Colonic mucosa (tissue), 4 donors: Measurements from ENCODE around the gene RTP5. TPM values are rescaled to one million over a fixed set of nuclear protein-coding genes. Genes with fewer than 3 reads are reported as not detected.
"Not testable (repeated sequence)": the region's sequence is repeated elsewhere in the genome, so short reads cannot be mapped to it uniquely, and the experiment has no call there.

Source experiments
- DNase-seq: peaks from one replicate; pipeline ENCODE4 v3.0.0-alpha.2; 2020
- H3K27ac ChIP-seq: fragments of 200-600 bp; one replicate; pipeline ENCODE4 v1.8.0; 2021
- H3K27me3 ChIP-seq: fragments of 200-600 bp; one replicate; pipeline ENCODE4 v1.8.0; 2021
- H3K36me3 ChIP-seq: fragments of 200-600 bp; one replicate; pipeline ENCODE4 v1.8.0; 2021
- H3K4me1 ChIP-seq: fragments of 200-600 bp; one replicate; pipeline ENCODE4 v1.8.0; 2021; ENCODE audit warnings: mild to moderate bottlenecking
- H3K4me3 ChIP-seq: fragments of 200-600 bp; one replicate; pipeline ENCODE4 v1.8.0; 2021
- H3K9ac ChIP-seq, 2 donors: one replicate each; pipeline ENCODE4 v1.7.0; 2013; ENCODE audit warnings: control low read depth in 2 of 2, low read depth in 2 of 2, low read length in 2 of 2
- H3K9me3 ChIP-seq: fragments of 200-600 bp; one replicate; pipeline ENCODE4 v1.8.0; 2021
- intact Hi-C: fragments of 100-400 bp; cut with DNase I; formaldehyde crosslinking; loops from one replicate; pipeline ENCODE4 v1.14.1; 2022
- total RNA-seq, 2 donors: library from RNA; stranded (reverse); fragmentation: NEBNext Ultra II Directional in 1 of 2; extraction: Animal tissue kit (Norgen Biotek cat#: 25700) in 1 of 2; gene quantifications; one replicate each; pipeline ENCODE4 v1.2.1, GENCODE V29; 2021
- TF ChIP-seq, protein P1 (sequence below): fragments of 200-600 bp; IDR thresholded peaks from one replicate; pipeline ENCODE4 v1.8.0; 2022; ENCODE audit warnings: antibody characterized with exemption, mild to moderate bottlenecking
- donor health status: healthy.
- donor health status: DM: no; HTN: no; CAD: no.
- donor health status: DM: no; HTN: no; CAD: no.

RTP5 gene
- total RNA-seq, 2 donors from 2014 or later = not detected

DNA sequence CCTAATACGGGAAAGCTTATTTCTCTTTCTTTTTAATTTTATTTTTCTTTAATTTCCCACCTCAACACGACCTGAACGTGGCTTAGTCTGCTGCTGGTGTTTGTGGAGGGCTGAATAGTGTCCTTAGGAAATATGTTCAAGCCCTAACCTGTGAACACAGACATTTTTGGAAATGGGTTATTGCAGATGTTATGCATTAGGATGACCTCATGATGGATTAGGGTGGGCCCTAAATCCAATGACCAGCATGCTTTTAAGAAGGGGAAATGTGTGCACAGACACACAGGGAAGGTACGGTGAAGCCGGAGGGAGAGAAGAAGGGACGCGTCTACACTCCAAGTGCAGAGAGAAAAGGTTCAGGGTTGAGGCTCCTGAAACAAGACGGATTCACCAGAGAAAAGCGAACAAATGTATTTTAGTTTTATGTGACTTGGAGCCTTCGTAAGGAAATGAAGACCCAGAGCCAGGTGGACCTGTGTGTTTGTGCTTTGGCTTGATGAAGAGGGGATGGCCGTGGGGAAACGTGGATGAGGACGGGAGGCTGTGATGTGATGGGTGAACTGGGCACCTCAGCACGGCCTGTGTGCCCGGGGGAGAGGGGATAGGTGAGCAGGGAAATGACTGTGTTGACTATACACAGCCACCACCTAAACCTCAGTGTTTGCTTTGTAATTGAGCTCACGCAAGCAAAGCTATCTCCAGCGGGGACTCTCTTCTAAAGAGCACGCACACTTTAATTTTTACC is 37.5 kb downstream of the RTP5 start:
- Histone ChIP-seq H3K4me1 (no peaks in the 10 kb centered on the region), H3K36me3 (no peaks in the 10 kb centered on the region), H3K27me3 (no peaks in the 10 kb centered on the region), H3K4me3 (no peak overlapping the region), H3K9me3 (no peaks in the 10 kb centered on the region), H3K27ac (no peak overlapping the region), H3K9ac (no peak overlapping the region)
- TF ChIP-seq, protein P1, sequence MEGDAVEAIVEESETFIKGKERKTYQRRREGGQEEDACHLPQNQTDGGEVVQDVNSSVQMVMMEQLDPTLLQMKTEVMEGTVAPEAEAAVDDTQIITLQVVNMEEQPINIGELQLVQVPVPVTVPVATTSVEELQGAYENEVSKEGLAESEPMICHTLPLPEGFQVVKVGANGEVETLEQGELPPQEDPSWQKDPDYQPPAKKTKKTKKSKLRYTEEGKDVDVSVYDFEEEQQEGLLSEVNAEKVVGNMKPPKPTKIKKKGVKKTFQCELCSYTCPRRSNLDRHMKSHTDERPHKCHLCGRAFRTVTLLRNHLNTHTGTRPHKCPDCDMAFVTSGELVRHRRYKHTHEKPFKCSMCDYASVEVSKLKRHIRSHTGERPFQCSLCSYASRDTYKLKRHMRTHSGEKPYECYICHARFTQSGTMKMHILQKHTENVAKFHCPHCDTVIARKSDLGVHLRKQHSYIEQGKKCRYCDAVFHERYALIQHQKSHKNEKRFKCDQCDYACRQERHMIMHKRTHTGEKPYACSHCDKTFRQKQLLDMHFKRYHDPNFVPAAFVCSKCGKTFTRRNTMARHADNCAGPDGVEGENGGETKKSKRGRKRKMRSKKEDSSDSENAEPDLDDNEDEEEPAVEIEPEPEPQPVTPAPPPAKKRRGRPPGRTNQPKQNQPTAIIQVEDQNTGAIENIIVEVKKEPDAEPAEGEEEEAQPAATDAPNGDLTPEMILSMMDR = no peak
- DNase-seq = no peak
- intact Hi-C loops = no loop called here

- not testable (repeated sequence) for DNase-seq
Observed at GRCh38 chr2:241907831-241908230, 38.3 kb downstream of the RTP5 start.

DNA sequence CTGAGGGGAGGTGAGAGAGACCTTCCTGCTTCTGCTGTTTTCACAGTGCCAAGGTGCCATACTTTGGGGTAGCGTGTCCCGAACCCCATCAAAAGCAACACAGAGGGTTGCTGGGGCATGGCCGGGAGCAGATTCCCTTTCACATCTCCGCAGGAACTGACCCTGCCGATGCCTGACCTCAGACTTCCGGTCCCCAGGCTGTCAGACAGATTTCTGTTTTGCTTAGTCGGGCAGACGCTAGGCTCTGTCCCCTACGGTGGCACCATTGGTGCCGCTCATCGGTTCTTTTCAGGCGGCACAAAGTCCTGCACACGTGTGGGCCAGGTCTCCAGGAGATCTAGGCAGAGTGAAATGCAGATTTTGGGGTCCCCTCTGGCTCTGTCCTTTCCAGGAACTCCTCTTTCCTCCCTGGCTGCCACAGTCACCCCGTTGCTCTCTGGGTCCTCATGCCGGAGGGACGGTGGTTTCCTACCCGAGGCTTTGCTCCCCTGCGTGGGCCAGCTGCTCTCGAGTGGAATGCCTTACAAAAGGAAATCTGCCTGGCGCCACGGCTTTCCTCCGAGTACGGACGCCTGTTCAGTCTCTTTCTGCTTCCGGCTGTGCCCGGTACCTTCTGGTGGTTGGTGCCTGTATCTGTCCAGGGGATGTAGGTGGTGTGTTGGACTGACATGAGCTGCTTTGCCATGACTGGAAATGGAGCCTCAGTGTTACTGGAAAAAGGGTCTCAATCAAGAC is 39.3 kb downstream of the RTP5 start:
- H3K9me3 ChIP-seq = no peaks in the 10 kb centered on the region
- no peaks in the 10 kb centered on the region for H3K36me3 ChIP-seq
- no peaks in the 10 kb centered on the region for H3K4me1 ChIP-seq
- TF ChIP-seq, protein P1 = no peak
- intact Hi-C loops = no loop called here
- H3K4me3 ChIP-seq = no peak overlapping the region
- H3K27ac ChIP-seq = no peak overlapping the region
- no peak for DNase-seq
- H3K27me3 ChIP-seq = no peaks in the 10 kb centered on the region
- H3K9ac ChIP-seq = no peak overlapping the region

More at GRCh38 chr2:241907831-241908230, 38.3 kb downstream of the RTP5 start:
- H3K4me3 ChIP-seq, H3K9ac ChIP-seq, H3K9me3 ChIP-seq, H3K4me1 ChIP-seq, H3K27me3 ChIP-seq, H3K36me3 ChIP-seq, intact Hi-C loops, H3K27ac ChIP-seq: not testable (repeated sequence)

DNA sequence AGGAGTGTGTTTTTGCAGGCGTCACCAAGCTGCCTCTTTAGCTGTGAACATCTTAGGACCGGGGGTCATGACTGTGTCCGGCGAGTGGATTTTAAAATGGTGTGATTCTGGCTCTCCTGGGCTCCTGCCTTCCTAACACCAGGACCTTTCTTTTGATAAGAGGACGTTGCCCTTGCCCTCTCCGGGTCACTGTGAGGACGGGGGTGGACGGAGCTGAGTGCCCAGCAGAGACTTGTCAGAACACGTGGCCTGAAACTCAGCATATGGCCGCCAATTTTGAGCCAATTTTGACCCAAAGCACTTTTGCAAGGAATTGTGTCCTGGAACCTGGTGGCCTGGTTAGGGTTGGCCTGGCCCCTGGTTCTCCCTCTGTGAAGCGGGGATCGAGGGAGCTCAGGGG is 40.2 kb downstream of the RTP5 start:
- Histone ChIP-seq H3K36me3 (no peaks in the 10 kb centered on the region), H3K27me3 (no peaks in the 10 kb centered on the region), H3K9me3 (no peaks in the 10 kb centered on the region), H3K9ac (no peak overlapping the region), H3K4me1 (no peaks in the 10 kb centered on the region), H3K27ac (no peak overlapping the region), H3K4me3 (no peak overlapping the region)
- intact Hi-C loops = no loop called here
- TF ChIP-seq, protein P1 = no peak
- no peak for DNase-seq

- TF ChIP-seq, protein P1 = no peak
- H3K4me3 ChIP-seq = no peak overlapping the region
- no peaks in the 10 kb centered on the region for H3K9me3 ChIP-seq
- H3K36me3 ChIP-seq = no peaks in the 10 kb centered on the region
- intact Hi-C loops = no loop called here
- no peaks in the 10 kb centered on the region for H3K4me1 ChIP-seq
- no peak for DNase-seq
- H3K27me3 ChIP-seq = no peaks in the 10 kb centered on the region
- H3K27ac ChIP-seq = no peak overlapping the region
- H3K9ac ChIP-seq = no peak overlapping the region
Observed at GRCh38 chr2:241910604-241911520, 41.3 kb downstream of the RTP5 start.
